NCI-H128 (cell line): ENCODE data around the gene PABPN1L.
"Not testable (repeated sequence)": the region's sequence is repeated elsewhere in the genome, so short reads cannot be mapped to it uniquely, and the experiment has no call there.

Experiments
- DNase-seq: peaks from one replicate; lab custom pipeline; 2025; ENCODE audit not compliant: unreplicated experiment; lab: John Stamatoyannopoulos, UW

PABPN1L gene

GRCh38 chr16:88833086-88833485 is 33.4 kb downstream of the PABPN1L start:
- no peak for DNase-seq

GRCh38 chr16:88831838-88832237 is 34.6 kb downstream of the PABPN1L start:
- no peak for DNase-seq

DNA sequence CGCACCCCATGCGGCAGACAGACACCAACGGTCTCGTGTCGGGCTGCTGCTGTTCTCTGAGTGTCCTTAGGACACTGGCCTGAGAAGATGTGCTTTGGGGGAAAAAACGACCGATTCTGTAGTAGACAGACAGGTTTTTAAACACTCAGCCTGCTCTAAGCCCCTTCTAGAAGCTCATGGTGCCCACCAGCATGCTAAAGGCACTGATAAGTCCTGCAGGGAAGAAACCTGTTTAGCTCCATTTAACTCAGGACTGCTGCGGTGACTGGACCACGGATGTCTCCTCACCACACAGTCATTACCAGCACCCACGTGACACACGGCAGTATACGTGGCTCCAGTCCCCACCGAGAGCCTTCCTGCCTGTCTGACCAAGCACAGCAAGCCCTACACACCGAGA is 35.7 kb downstream of the PABPN1L start:
- no peak for DNase-seq

- no peak for DNase-seq
Observed at GRCh38 chr16:88830258-88830657, 36.2 kb downstream of the PABPN1L start.

- no peak for DNase-seq
Observed at GRCh38 chr16:88828711-88829110, 37.7 kb downstream of the PABPN1L start.

DNA sequence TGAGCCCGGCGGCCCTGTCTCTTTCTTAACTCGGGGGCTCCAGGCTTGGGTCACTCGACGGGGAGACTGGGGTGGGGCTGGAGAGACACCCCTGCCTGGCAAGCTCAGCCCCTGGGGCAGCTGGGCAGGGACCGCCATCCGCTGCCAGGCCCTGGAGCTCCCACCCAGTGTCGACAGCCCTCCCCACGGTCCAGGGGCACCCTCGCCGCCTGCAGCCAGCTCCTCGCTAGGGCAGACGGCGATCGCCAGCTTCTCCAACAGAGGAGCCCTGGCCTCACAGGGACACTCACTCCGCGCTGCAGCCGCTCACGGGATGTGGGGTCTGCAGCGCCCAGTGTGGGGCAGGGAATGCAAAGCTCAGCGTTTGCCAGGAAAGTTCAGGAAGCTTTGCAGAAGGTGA is 38.7 kb downstream of the PABPN1L start:
- no peak for DNase-seq

DNA sequence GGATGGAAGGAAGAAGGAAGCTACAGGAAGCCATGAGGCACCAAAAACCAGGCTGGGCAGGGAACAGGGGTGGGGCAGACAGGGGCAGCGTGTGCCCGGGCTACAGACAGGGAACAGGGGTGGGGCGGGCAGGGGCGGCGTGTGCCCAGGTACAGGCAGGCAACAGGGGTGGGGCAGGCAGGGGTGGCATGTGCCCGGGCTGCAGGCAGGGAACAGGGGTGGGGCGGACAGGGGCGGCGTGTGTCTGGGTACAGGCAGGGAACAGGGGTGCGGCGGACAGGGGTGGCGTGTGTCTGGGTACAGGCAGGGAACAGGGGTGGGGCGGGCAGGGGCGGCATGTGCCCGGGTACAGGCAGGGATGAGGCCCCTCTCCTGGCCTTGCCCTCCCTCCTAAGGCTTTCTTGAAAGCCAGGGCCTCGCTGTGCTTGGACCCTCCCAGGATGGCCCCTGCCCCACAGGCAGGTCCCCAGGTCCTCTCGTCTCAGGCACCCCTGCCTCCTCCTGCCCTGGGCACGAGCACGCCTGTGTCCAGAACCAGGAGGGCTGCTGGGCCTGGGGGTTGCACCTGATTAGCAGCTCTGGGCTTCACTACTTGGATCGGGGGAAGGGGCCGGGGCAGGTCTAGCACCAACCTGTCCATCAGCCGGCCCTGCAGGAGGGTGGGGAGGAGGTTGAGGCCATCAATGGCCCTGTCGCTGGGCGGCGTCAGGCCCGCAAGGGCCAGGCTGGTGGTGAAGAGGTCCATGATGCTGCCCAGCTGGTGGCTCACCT is 40.2 kb downstream of the PABPN1L start:
- DNase-seq: no peak

DNA sequence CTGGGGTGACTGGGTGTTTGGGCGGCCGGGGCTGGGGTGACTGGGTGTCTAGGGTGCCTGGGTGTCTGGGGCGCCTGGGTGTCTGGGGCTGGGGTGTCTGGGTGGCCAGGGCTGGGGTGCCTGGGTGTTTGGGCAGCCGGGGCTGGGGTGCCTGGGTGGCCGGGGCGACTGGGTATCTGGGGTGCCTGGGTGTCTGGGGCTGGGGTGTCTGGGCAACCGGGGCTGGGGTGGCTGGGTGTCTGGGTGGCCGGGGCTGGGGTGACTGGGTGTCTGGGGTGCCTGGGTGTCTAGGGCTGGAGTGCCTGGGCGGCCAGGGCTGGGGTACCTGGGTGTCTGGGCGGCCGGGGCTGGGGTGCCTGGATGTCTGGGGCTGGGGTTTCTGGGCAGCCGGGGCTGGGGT is 41.3 kb downstream of the PABPN1L start:
- DNase-seq: no peak

DNA sequence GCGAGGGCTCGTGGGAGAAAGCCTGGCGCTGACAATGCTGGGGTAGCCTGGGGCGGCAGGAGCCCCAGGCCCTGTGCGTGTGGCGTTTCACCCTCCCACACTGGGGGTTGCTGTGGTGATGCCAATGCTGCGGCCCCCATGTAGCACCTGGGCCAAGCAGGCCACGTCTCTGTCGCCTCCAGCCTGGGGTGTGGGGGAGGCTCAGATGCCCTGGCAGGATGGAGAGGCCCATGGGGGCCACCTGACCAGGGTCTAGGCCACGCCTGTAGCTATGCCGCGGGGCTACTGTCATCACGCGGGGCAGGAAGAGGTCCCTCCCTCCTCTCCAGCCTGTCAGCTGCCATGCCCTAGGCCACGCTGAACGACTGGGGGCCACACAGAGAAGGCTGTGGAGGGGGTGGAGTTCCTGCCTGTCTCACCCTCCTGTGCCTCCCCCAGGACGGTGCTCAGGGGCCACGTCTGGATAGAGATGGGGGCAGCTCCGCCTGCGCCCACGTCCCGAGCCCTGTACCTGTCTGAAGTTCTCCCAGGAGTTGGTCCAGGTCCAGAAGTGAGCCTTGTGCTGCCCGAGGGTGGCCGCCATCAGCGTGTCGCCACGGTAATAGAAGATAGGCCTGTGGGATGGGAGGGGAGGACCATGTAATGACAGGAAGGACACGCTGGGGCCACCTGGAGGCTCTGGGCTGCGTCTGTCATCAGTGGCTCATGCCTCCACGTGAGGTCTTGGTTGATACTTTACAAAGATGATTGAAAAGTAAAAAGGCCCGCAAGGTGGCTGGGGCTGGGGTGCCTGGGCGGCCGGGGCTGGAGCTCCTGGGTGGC is 42.0 kb downstream of the PABPN1L start:
- no peak for DNase-seq

- DNase-seq: not testable (repeated sequence)
Observed at GRCh38 chr16:88823646-88824045, 42.8 kb downstream of the PABPN1L start.

GRCh38 chr16:88822281-88823040 is 44.0 kb downstream of the PABPN1L start:
- DNase-seq: no peak

GRCh38 chr16:88821168-88821850 is 45.2 kb downstream of the PABPN1L start:
- no peak for DNase-seq

- DNase-seq: no peak
Observed at GRCh38 chr16:88820385-88821025, 46.0 kb downstream of the PABPN1L start.

- no peak for DNase-seq
Observed at GRCh38 chr16:88819126-88819525, 47.3 kb downstream of the PABPN1L start.

GRCh38 chr16:88818575-88818874 is 47.9 kb downstream of the PABPN1L start:
- no peak for DNase-seq

GRCh38 chr16:88817785-88818574 is 48.5 kb downstream of the PABPN1L start:
- DNase-seq: no peak

- no peak for DNase-seq
Observed at GRCh38 chr16:88816736-88817535, 49.5 kb downstream of the PABPN1L start.

GRCh38 chr16:88815901-88816589 is 50.4 kb downstream of the PABPN1L start:
- DNase-seq: peak; percentile 20

DNA sequence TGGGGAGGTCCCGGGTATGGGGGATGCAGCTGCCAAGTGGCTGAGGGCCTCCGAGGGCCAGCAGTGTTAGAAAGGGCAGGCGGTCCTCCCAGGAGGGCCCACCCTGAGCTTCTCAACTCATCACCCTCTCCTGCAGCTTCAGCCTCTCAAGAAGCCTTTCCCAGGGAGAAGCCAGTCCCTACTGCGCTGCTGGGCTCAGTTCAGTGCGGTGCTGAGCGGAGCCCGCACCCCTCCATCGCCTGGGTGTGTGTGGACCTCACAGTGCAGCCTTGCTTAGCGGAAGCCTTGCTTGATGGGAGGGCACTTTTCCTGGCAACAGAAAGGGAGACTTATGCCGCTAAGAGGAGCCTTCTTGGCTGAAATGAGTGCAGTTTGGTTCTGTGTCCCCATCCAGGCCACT is 51.2 kb downstream of the PABPN1L start:
- no peak for DNase-seq
